ENCODE results near the gene AFP.

The AFP gene

GRCh38 chr4:73414936-73415271 lies 21.1 kb upstream of the AFP start:
- no peak for TF ChIP-seq CTCF (IDR thresholded peaks at IDR 0.05; ENCODE audit: insufficient read depth, missing control alignments)
- FAIRE-seq: no peak
- DNase-seq (ENCODE audit: insufficient read length, low spot score): no peak

GRCh38 chr4:73415807-73416238 lies 20.2 kb upstream of the AFP start:
- DNase-seq (ENCODE audit: insufficient read length, low spot score) (no peak), FAIRE-seq (no peak)
- TF ChIP-seq CTCF (IDR thresholded peaks at IDR 0.05; ENCODE audit: insufficient read depth, missing control alignments): no peak

- no peak for FAIRE-seq
- no peak for DNase-seq (ENCODE audit: insufficient read length, low spot score)
- no peak for TF ChIP-seq CTCF (IDR thresholded peaks at IDR 0.05; ENCODE audit: insufficient read depth, missing control alignments)
These were observed 19.5 kb upstream of the AFP start for GRCh38 chr4:73416423-73417087.

- no peak for TF ChIP-seq CTCF (IDR thresholded peaks at IDR 0.05; ENCODE audit: insufficient read depth, missing control alignments)
- DNase-seq (ENCODE audit: insufficient read length, low spot score): no peak
- FAIRE-seq: no peak
These were observed 18.7 kb upstream of the AFP start for GRCh38 chr4:73417342-73417741.

- FAIRE-seq (no peak), DNase-seq (ENCODE audit: insufficient read length, low spot score) (no peak)
- TF ChIP-seq CTCF (IDR thresholded peaks at IDR 0.05; ENCODE audit: insufficient read depth, missing control alignments): no peak
These were observed 18.0 kb upstream of the AFP start for GRCh38 chr4:73417973-73418372.

- TF ChIP-seq CTCF (IDR thresholded peaks at IDR 0.05; ENCODE audit: insufficient read depth, missing control alignments): no peak
- DNase-seq (ENCODE audit: insufficient read length, low spot score) (no peak), FAIRE-seq (no peak)
These were observed 17.3 kb upstream of the AFP start for GRCh38 chr4:73418677-73419076.

GRCh38 chr4:73419106-73420038 lies 16.6 kb upstream of the AFP start:
- TF ChIP-seq CTCF (IDR thresholded peaks at IDR 0.05; ENCODE audit: insufficient read depth, missing control alignments): no peak
- FAIRE-seq (no peak), DNase-seq (ENCODE audit: insufficient read length, low spot score) (no peak)
